HepG2 (cell line): ENCODE measurements around the gene COG5. TPM values are rescaled to one million over a fixed set of nuclear protein-coding genes. Genes with fewer than 3 reads are reported as not detected.

ENCODE experiments used
- ATF4 ChIP-seq, 2 experiments: fragments of 450-650 bp in 1 of 2; sonication (generic) in 1 of 2; formaldehyde crosslinking; IDR thresholded peaks; 2 replicates each; pipeline versions ENCODE4 v1.5.0 to v1.8.0; 2020 to 2022; ENCODE audit warnings: mild to moderate bottlenecking in 1 of 2, missing genetic modification reagents in 1 of 2
- GTF3A ChIP-seq: sonication (generic); formaldehyde crosslinking; conservative IDR thresholded peaks from 2 replicates; pipeline ENCODE4 v1.4.0; 2020; ENCODE audit warnings: mild to moderate bottlenecking, missing genetic modification reagents
- HMG20A ChIP-seq: IDR thresholded peaks from 2 replicates; pipeline ENCODE4 v1.6.1; 2016; ENCODE audit warnings: borderline replicate concordance
- HOXA5 ChIP-seq: sonication (generic); formaldehyde crosslinking; IDR thresholded peaks from 2 replicates; pipeline ENCODE4 v1.4.0; 2020; ENCODE audit warnings: missing genetic modification reagents
- MBNL3 ChIP-seq: fragments of 250-450 bp; sonication (Bioruptor Pico); conservative IDR thresholded peaks from 2 replicates; pipeline ENCODE4 v1.8.0; 2022; ENCODE audit warnings: mild to moderate bottlenecking, inconsistent platforms
- NCOA1 ChIP-seq: sonication (generic); formaldehyde crosslinking; IDR thresholded peaks from 2 replicates; pipeline ENCODE4 v1.9.0; 2021; ENCODE audit warnings: missing genetic modification reagents
- NFYB ChIP-seq: sonication (generic); formaldehyde crosslinking; IDR thresholded peaks from 2 replicates; pipeline ENCODE4 v1.4.0; 2020; ENCODE audit warnings: missing genetic modification reagents
- PAX8 ChIP-seq: sonication (generic); formaldehyde crosslinking; IDR thresholded peaks from 2 replicates; pipeline ENCODE4 v1.8.0; 2022; ENCODE audit warnings: mild to moderate bottlenecking, missing genetic modification reagents, borderline replicate concordance
- PRMT3 ChIP-seq: sonication (generic); formaldehyde crosslinking; IDR thresholded peaks from 2 replicates; pipeline ENCODE4 v1.8.1; 2022; ENCODE audit warnings: low read depth, mild to moderate bottlenecking, moderate library complexity, missing genetic modification reagents, borderline replicate concordance
- RERE ChIP-seq: IDR thresholded peaks from 2 replicates; pipeline ENCODE4 v1.6.1; 2016; ENCODE audit warnings: low read depth, missing genetic modification reagents, missing compliant biosample characterization
- REXO4 ChIP-seq: sonication (generic); formaldehyde crosslinking; IDR thresholded peaks from 2 replicates; pipeline ENCODE4 v1.8.0; 2022; ENCODE audit warnings: missing genetic modification reagents, mild to moderate bottlenecking, borderline replicate concordance
- RFX1 ChIP-seq: fragments of 450-650 bp; IDR thresholded peaks from 2 replicates; pipeline ENCODE4 v1.6.1; 2017
- SIX4 ChIP-seq: sonication (generic); formaldehyde crosslinking; IDR thresholded peaks from 2 replicates; pipeline ENCODE4 v1.4.0; 2020; ENCODE audit warnings: missing genetic modification reagents
- SP4 ChIP-seq: sonication (generic); formaldehyde crosslinking; IDR thresholded peaks from 2 replicates; pipeline ENCODE4 v1.8.1; 2023; ENCODE audit warnings: mild to moderate bottlenecking, missing genetic modification reagents
- STAG1 ChIP-seq: sonication (generic); formaldehyde crosslinking; IDR thresholded peaks from 2 replicates; pipeline ENCODE4 v1.4.0; 2020; ENCODE audit warnings: missing genetic modification reagents
- YEATS2 ChIP-seq: sonication (generic); formaldehyde crosslinking; IDR thresholded peaks from 2 replicates; pipeline ENCODE4 v1.4.0; 2020; ENCODE audit warnings: missing genetic modification reagents, borderline replicate concordance
- ZFP41 ChIP-seq: sonication (generic); formaldehyde crosslinking; IDR thresholded peaks from 2 replicates; pipeline ENCODE4 v1.4.0; 2020; ENCODE audit warnings: mild to moderate bottlenecking, missing genetic modification reagents, borderline replicate concordance
- ZKSCAN1 ChIP-seq: fragments of 150-350 bp; IDR thresholded peaks from 2 replicates; pipeline ENCODE4 v1.6.1; 2014; ENCODE audit warnings: low read length
- ZMYM4 ChIP-seq: sonication (generic); formaldehyde crosslinking; IDR thresholded peaks from 2 replicates; pipeline ENCODE4 v1.8.1; 2023; ENCODE audit warnings: mild to moderate bottlenecking, missing genetic modification reagents
- ZNF180 ChIP-seq: sonication (generic); formaldehyde crosslinking; IDR thresholded peaks from 2 replicates; pipeline ENCODE4 v1.4.0; 2020; ENCODE audit warnings: low read depth, missing genetic modification reagents, borderline replicate concordance
- ZNF30 ChIP-seq: sonication (generic); formaldehyde crosslinking; IDR thresholded peaks from 2 replicates; pipeline ENCODE4 v1.5.0; 2020; ENCODE audit warnings: mild to moderate bottlenecking, missing genetic modification reagents
- ZNF496 ChIP-seq: sonication (generic); formaldehyde crosslinking; IDR thresholded peaks from 2 replicates; pipeline ENCODE4 v1.8.1; 2023; ENCODE audit warnings: mild to moderate bottlenecking, moderate library complexity, missing genetic modification reagents; ENCODE audit not compliant: insufficient replicate concordance
- ZNF597 ChIP-seq: sonication (generic); formaldehyde crosslinking; IDR thresholded peaks from 2 replicates; pipeline ENCODE4 v1.5.0; 2020; ENCODE audit warnings: missing genetic modification reagents
- ZNF720 ChIP-seq: sonication (generic); formaldehyde crosslinking; IDR thresholded peaks from 2 replicates; pipeline ENCODE4 v1.4.0; 2020; ENCODE audit warnings: missing genetic modification reagents
- ZNF850 ChIP-seq: sonication (generic); formaldehyde crosslinking; conservative IDR thresholded peaks from 2 replicates; pipeline ENCODE4 v1.9.0; 2021; ENCODE audit warnings: mild to moderate bottlenecking, missing genetic modification reagents
- polyA plus RNA-seq, 8 experiments: library from polyadenylated mRNA; depleted of rRNA in 3 of 8; stranded (reverse) in 7 of 8; unstranded in 1 of 8; fragments of >200 nt; fragmentation: Illumina TruSeq in 4 of 8; extraction: Trizol in 4 of 8; gene quantifications; 2 replicates each; pipeline versions ENCODE4 v1.2.1 to v1.2.3, GENCODE V29; 2011 to 2016; ENCODE audit warnings: low read depth in 4 of 8, missing spikeins in 1 of 8, mixed read lengths in 1 of 8; ENCODE audit not compliant: insufficient read depth in 1 of 8
- total RNA-seq, 5 experiments: library from RNA; depleted of rRNA; stranded (reverse); fragments of >200 nt; fragmentation: Illumina TruSeq; extraction: Trizol; gene quantifications; 2 replicates each; pipeline ENCODE4 v1.2.3, GENCODE V29; 2016; ENCODE audit warnings: low read depth in 1 of 5

Gene COG5
- total and polyA plus RNA-seq, 2 of the 13 experiments (the other 11 are each of a cell fraction or from before 2014, with no cell fraction given), result 20.4 to 31.3 TPM

- TF ChIP-seq RERE (CRISPR knock-in tag) (no peak), ZNF180 (CRISPR knock-in tag) (no peak), PAX8 (CRISPR knock-in tag) (no peak), ZMYM4 (CRISPR knock-in tag) (peak; percentile 78), STAG1 (CRISPR knock-in tag) (peak; percentile 33), ATF4 (CRISPR knock-in tag; IDR thresholded peaks at IDR 0.05) (no peak), SIX4 (CRISPR knock-in tag) (no peak), ZNF30 (no peak), NFYB (CRISPR knock-in tag) (no peak), HMG20A (CRISPR knock-in tag) (no peak; the same call in 1 of the 2 replicates), ZFP41 (CRISPR knock-in tag) (no peak), MBNL3 (CRISPR knock-in tag) (no peak), ZNF496 (CRISPR knock-in tag) (no peak), YEATS2 (no peak), SP4 (peak; percentile 77), RFX1 (no peak), ZNF850 (CRISPR knock-in tag) (no peak), PRMT3 (CRISPR knock-in tag) (0 out of 2 replicates have a peak, but pooled peaks have one; percentile 28), NCOA1 (CRISPR knock-in tag) (no peak), REXO4 (no peak), GTF3A (CRISPR knock-in tag) (no peak), HOXA5 (CRISPR knock-in tag) (no peak), ZNF720 (CRISPR knock-in tag) (no peak), ZKSCAN1 (no peak), ZNF597 (CRISPR knock-in tag) (no peak)
Measured at GRCh38 chr7:107579885-107580715, 16.4 kb upstream of the COG5 start, which contains the start of gene BCAP29 (continued).
